HCT116 (cell line): Measurements from ENCODE around the gene NUP54. TPM values are rescaled to one million over a fixed set of nuclear protein-coding genes. Genes with fewer than 3 reads are reported as not detected.
A peak's percentile ranks its signal among the peaks of the same experiment; 100 is the strongest.

Experiments used
- ATAC-seq: fragments of 200-7000 bp; cut with Tn5 transposase; 2 replicates; pipeline ENCODE4 v1.9.1; 2020; ENCODE audit warnings: mild to moderate bottlenecking, moderate library complexity
- BruUV-seq: library from RNA; stranded (reverse); fragments of 400-500 nt; replicated peaks from 2 replicates; lab custom pipeline; 2021; lab: Mats Ljungman, UMichigan
- CTCF ChIA-PET: fragments of 300-600 bp; sonication (Branson Sonifier 250); formaldehyde crosslinking; loops from one replicate; lab custom pipeline; 2021; ENCODE audit warnings: antibody characterized with exemption; lab: Charles Lee
- POLR2A ChIA-PET: fragments of 300-600, 350-600 bp; sonication (Branson Sonifier 250); formaldehyde crosslinking; loops from one replicate; lab custom pipeline; 2021; ENCODE audit warnings: antibody characterized with exemption; lab: Charles Lee
- RAD21 ChIA-PET, 2 experiments: fragments of 300-600 bp; sonication (Branson Sonifier 250); formaldehyde crosslinking; loops; one replicate each; lab custom pipeline; 2023; ENCODE audit warnings: low total read pairs in 2 of 2; ENCODE audit not compliant: uncharacterized antibody in 2 of 2, unreplicated experiment in 2 of 2, low non-redundant PET in 1 of 2; lab: Charles Lee
- DNase-seq: peaks from one replicate; pipeline ENCODE4 v3.0.0-alpha.2; 2010; ENCODE audit warnings: low read depth, low spot score
- H2AFZ ChIP-seq: fragments of 200-600 bp; shearing (Covaris generic), sonication (generic); 2 replicates; pipeline ENCODE4 v1.6.1; 2017; ENCODE audit warnings: low read depth, mixed run types, mixed read lengths, antibody characterized with exemption, low read length; ENCODE audit not compliant: poor library complexity, severe bottlenecking
- H3K27ac ChIP-seq: 2 replicates; pipeline ENCODE4 v1.5.1; 2012; ENCODE audit warnings: low read depth, low read length
- H3K27me3 ChIP-seq: fragments of 200-600 bp; sonication (generic); 2 replicates; pipeline ENCODE4 v1.6.1; 2016; ENCODE audit warnings: mixed run types, low read length, mixed read lengths; ENCODE audit not compliant: insufficient read depth
- H3K36me3 ChIP-seq, 2 experiments: fragments of 200-500 bp in 1 of 2; fragments of 200-600 bp in 1 of 2; sonication (Bioruptor generic) in 1 of 2; sonication (generic) in 1 of 2; 2 replicates each; pipeline versions ENCODE4 v1.5.1 to v1.6.1; 2014 to 2016; ENCODE audit warnings: low read length in 2 of 2, inconsistent platforms in 1 of 2, mixed read lengths in 1 of 2, mixed run types in 1 of 2; ENCODE audit not compliant: insufficient read depth in 2 of 2, control insufficient read depth in 1 of 2
- H3K4me1 ChIP-seq, 2 experiments: fragments of 200-600 bp in 1 of 2; sonication (generic) in 1 of 2; 2 replicates each; pipeline versions ENCODE4 v1.5.1 to v1.6.1; 2012 to 2017; ENCODE audit warnings: low read length in 2 of 2, inconsistent platforms in 1 of 2, mild to moderate bottlenecking in 1 of 2, mixed read lengths in 1 of 2, mixed run types in 1 of 2, moderate library complexity in 1 of 2; ENCODE audit not compliant: insufficient read depth in 2 of 2, control insufficient read depth in 1 of 2
- H3K4me2 ChIP-seq: fragments of 200-600 bp; sonication (generic); 2 replicates; pipeline ENCODE4 v1.6.1; 2017; ENCODE audit warnings: mixed run types, low read length, mixed read lengths
- H3K4me3 ChIP-seq, 2 experiments: fragments of 200-600 bp in 1 of 2; sonication (generic) in 1 of 2; replicated peaks in 1 of 2; 2 replicates each; pipeline ENCODE4 v1.5.1; 2011 to 2016; ENCODE audit warnings: low read length in 2 of 2, control low read depth in 1 of 2, low read depth in 1 of 2, mild to moderate bottlenecking in 1 of 2, mixed read lengths in 1 of 2, mixed run types in 1 of 2
- H3K79me2 ChIP-seq: fragments of 200-600 bp; sonication (generic); 2 replicates; pipeline ENCODE4 v1.6.1; 2017; ENCODE audit warnings: mild to moderate bottlenecking, mixed run types, low read length, moderate library complexity, mixed read lengths; ENCODE audit not compliant: insufficient read depth
- H3K9ac ChIP-seq: fragments of 200-600 bp; sonication (generic); 2 replicates; pipeline ENCODE4 v1.6.1; 2016; ENCODE audit warnings: low read length, mixed read lengths
- H3K9me2 ChIP-seq: fragments of 200-600 bp; sonication (generic), shearing (Covaris generic); 2 replicates; pipeline ENCODE4 v1.6.1; 2017; ENCODE audit warnings: mixed run types, mild to moderate bottlenecking, moderate library complexity; ENCODE audit not compliant: insufficient read depth
- H3K9me3 ChIP-seq, 2 experiments: fragments of 200-500 bp in 1 of 2; fragments of 200-600 bp in 1 of 2; sonication (Bioruptor generic) in 1 of 2; sonication (generic) in 1 of 2; 2 replicates each; pipeline ENCODE4 v1.6.1; 2014 to 2017; ENCODE audit warnings: low read length in 2 of 2, mixed read lengths in 2 of 2, inconsistent platforms in 1 of 2, low read depth in 1 of 2, mild to moderate bottlenecking in 1 of 2, mixed run types in 1 of 2, moderate library complexity in 1 of 2; ENCODE audit not compliant: control insufficient read depth in 1 of 2, insufficient read depth in 1 of 2
- H4K20me1 ChIP-seq: fragments of 200-600 bp; sonication (generic), shearing (Covaris generic); 2 replicates; pipeline ENCODE4 v1.6.1; 2017; ENCODE audit warnings: mixed run types, mild to moderate bottlenecking, moderate library complexity; ENCODE audit not compliant: insufficient read depth
- EGR1 ChIP-seq: IDR thresholded peaks from 2 replicates; pipeline ENCODE4 v1.6.1; 2012; ENCODE audit warnings: low read depth
- JUND ChIP-seq: IDR thresholded peaks from 2 replicates; pipeline ENCODE4 v1.6.1; 2012
- SIN3A ChIP-seq: IDR thresholded peaks from 2 replicates; pipeline ENCODE4 v1.6.1; 2012; ENCODE audit warnings: low read depth
- TCF7L2 ChIP-seq: IDR thresholded peaks from 2 replicates; pipeline ENCODE4 v1.7.0; 2011; ENCODE audit warnings: borderline replicate concordance, inconsistent platforms; ENCODE audit not compliant: insufficient read depth, insufficient read length; ENCODE audit errors: extremely low read depth
- intact Hi-C: fragments of 100-400 bp; cut with micrococcal nuclease; formaldehyde crosslinking; loops from 2 replicates; pipeline ENCODE4 v1.10.0; 2022
- total RNA-seq: library from RNA; stranded (reverse); gene quantifications from one replicate; pipeline ENCODE4 v1.2.1, GENCODE V29; 2021; ENCODE audit not compliant: unreplicated experiment
- TF ChIP-seq, protein P1 (sequence below): IDR thresholded peaks from 2 replicates; pipeline ENCODE4 v1.6.1; 2012; ENCODE audit warnings: low read depth
- TF ChIP-seq, protein P2 (sequence below): IDR thresholded peaks from 2 replicates; pipeline ENCODE4 v1.6.1; 2012
- TF ChIP-seq, protein P3 (sequence below), 3 experiments: fragments of 200-600 bp in 1 of 3; sonication (generic) in 1 of 3; IDR thresholded peaks in 2 of 3; conservative IDR thresholded peaks in 1 of 3; 2 replicates each; pipeline ENCODE4 v1.5.1; 2012 to 2017; ENCODE audit warnings: low read depth in 2 of 3, low read length in 2 of 3, antibody characterized with exemption in 1 of 3, borderline replicate concordance in 1 of 3, control low read depth in 1 of 3, mild to moderate bottlenecking in 1 of 3, mixed read lengths in 1 of 3, mixed run types in 1 of 3, moderate library complexity in 1 of 3; ENCODE audit not compliant: insufficient read depth in 1 of 3

Gene NUP54
- total RNA-seq, 1 experiment from 2014 or later: 53.9 TPM

DNA sequence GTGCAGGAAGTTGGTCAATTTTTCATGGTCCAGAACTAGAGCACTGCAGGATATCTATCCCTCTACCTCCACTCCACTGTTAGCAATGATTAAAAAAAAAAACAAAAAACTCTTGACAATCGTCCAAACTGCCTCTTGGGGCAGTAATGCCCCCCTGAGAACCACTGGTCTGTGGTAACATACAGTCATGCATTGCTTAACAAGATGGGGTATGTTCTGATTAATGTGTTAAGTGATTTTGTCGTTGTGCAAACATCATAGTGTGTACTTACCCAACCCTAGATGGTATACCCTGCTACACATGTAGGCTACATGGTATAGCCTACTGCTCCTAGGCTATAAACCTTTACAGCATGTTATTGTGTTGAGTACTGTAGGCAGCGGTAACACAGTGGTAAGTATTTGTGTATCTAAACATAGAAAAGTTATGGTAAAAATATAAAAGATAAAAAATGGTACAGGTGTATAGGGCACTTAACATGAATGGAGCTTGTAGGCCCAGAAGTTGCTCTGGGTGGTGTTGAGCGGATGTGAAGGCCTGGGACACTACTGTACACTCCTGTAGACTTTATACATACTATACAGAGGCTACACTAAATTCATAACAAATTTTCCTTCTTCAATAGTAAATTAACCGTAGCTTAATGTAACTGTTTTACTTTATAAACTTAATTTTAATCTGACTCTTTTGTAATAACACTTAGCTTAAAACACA lies 39.6 kb downstream of the NUP54 start:
- Histone ChIP-seq H3K9me3 (no peaks in the 10 kb centered on the region), H3K27me3 (peaks cover 6% of the 10 kb centered on the region; the same call in 1 of the 2 replicates), H3K9me2 (no peaks in the 10 kb centered on the region), H3K9ac (no peak overlapping the region)
- RAD21 ChIA-PET: no interaction called here
- TF ChIP-seq, protein P1, sequence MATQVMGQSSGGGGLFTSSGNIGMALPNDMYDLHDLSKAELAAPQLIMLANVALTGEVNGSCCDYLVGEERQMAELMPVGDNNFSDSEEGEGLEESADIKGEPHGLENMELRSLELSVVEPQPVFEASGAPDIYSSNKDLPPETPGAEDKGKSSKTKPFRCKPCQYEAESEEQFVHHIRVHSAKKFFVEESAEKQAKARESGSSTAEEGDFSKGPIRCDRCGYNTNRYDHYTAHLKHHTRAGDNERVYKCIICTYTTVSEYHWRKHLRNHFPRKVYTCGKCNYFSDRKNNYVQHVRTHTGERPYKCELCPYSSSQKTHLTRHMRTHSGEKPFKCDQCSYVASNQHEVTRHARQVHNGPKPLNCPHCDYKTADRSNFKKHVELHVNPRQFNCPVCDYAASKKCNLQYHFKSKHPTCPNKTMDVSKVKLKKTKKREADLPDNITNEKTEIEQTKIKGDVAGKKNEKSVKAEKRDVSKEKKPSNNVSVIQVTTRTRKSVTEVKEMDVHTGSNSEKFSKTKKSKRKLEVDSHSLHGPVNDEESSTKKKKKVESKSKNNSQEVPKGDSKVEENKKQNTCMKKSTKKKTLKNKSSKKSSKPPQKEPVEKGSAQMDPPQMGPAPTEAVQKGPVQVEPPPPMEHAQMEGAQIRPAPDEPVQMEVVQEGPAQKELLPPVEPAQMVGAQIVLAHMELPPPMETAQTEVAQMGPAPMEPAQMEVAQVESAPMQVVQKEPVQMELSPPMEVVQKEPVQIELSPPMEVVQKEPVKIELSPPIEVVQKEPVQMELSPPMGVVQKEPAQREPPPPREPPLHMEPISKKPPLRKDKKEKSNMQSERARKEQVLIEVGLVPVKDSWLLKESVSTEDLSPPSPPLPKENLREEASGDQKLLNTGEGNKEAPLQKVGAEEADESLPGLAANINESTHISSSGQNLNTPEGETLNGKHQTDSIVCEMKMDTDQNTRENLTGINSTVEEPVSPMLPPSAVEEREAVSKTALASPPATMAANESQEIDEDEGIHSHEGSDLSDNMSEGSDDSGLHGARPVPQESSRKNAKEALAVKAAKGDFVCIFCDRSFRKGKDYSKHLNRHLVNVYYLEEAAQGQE: no peak
- TF ChIP-seq EGR1 (no peak), TCF7L2 (no peak), JUND (no peak), SIN3A (no peak)
- TF ChIP-seq, protein P2, sequence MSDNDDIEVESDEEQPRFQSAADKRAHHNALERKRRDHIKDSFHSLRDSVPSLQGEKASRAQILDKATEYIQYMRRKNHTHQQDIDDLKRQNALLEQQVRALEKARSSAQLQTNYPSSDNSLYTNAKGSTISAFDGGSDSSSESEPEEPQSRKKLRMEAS: no peak
- TF ChIP-seq, protein P3, sequence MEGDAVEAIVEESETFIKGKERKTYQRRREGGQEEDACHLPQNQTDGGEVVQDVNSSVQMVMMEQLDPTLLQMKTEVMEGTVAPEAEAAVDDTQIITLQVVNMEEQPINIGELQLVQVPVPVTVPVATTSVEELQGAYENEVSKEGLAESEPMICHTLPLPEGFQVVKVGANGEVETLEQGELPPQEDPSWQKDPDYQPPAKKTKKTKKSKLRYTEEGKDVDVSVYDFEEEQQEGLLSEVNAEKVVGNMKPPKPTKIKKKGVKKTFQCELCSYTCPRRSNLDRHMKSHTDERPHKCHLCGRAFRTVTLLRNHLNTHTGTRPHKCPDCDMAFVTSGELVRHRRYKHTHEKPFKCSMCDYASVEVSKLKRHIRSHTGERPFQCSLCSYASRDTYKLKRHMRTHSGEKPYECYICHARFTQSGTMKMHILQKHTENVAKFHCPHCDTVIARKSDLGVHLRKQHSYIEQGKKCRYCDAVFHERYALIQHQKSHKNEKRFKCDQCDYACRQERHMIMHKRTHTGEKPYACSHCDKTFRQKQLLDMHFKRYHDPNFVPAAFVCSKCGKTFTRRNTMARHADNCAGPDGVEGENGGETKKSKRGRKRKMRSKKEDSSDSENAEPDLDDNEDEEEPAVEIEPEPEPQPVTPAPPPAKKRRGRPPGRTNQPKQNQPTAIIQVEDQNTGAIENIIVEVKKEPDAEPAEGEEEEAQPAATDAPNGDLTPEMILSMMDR (IDR thresholded peaks at IDR 0.05 in 2 of 3, conservative IDR thresholded peaks at IDR 0.05 in 1 of 3; ENCODE audit: borderline replicate concordance in 1 of 3, insufficient read depth in 1 of 3, low read depth in 2 of 3, low read length in 2 of 3): peak in 2 of 3 experiments; percentile 11 to 36; a peak in 3 of 6 replicates
- TF ChIP-seq, all 23 proteins: peak for 1
- peak; percentile 76 for ATAC-seq
- H4K20me1 ChIP-seq: no peaks in the 10 kb centered on the region
- ChIA-PET POLR2A (interaction anchor here (0.7 kb wide), 1 partner anchor 17 kb away, joined by 3 read pairs; no protein-coding TSS in a partner anchor), CTCF (interaction anchor here (0.6 to 1.5 kb wide), 2 partner anchors 8 to 1907 kb away, joined by 3 to 5 read pairs; no protein-coding TSS in a partner anchor)
- intact Hi-C loops: no loop called here
- no peaks in the 10 kb centered on the region for H3K79me2 ChIP-seq
- H3K4me2 ChIP-seq: no peak overlapping the region
- no peak overlapping the region for H3K27ac ChIP-seq
- no peak overlapping the region for H3K4me3 ChIP-seq
- no peak for DNase-seq
- no TSS peak for BruUV-seq
- no peak overlapping the region for H2AFZ ChIP-seq
- no peaks in the 10 kb centered on the region for H3K4me1 ChIP-seq
- no peaks in the 10 kb centered on the region for H3K36me3 ChIP-seq
